ENCODE results near the gene RBM19. TPM values are rescaled to one million over a fixed set of nuclear protein-coding genes. Genes with fewer than 3 reads are reported as not detected.

RBM19 gene
- total RNA-seq, 1 experiment from 2014 or later, result 61.7 TPM

GRCh38 chr12:113941208-113941486 lies 25.0 kb downstream of the RBM19 start:
- Histone ChIP-seq H3K36me3 (ENCODE audit: low read depth, low read length) (peaks cover 45% of the 10 kb centered on the region), H3K9ac (ENCODE audit: low read length) (no peak overlapping the region), H3K9me2 (replicated peaks; ENCODE audit: low read length) (no peaks in the 10 kb centered on the region), H3K27me3 (ENCODE audit: low read length) (no peaks in the 10 kb centered on the region), H3K79me2 (ENCODE audit: low read length) (no peaks in the 10 kb centered on the region), H3K9me3 (ENCODE audit: low read length) (no peaks in the 10 kb centered on the region), H3F3A (ENCODE audit: low read length, unreplicated experiment) (no peaks in the 10 kb centered on the region), H3K4me3 (ENCODE audit: low read length) (no peak overlapping the region), H3K4me1 (ENCODE audit: insufficient read depth, low read length) (no peaks in the 10 kb centered on the region), H4K20me1 (ENCODE audit: low read length) (no peaks in the 10 kb centered on the region), H2AFZ (ENCODE audit: low read length) (no peak overlapping the region), H3K27ac (ENCODE audit: low read length) (no peak overlapping the region), H3K4me2 (ENCODE audit: low read length) (no peak overlapping the region)
- no TSS peak for BruUV-seq (replicated peaks)
- no peak for ATAC-seq
- ChIA-PET POLR2A (ENCODE audit: unreplicated experiment) (interaction anchor here (0.6 kb wide), 1 partner anchor 872 kb away, joined by 3 read pairs; no protein-coding TSS in a partner anchor), CTCF (no interaction called here)
- intact Hi-C loops (cut with micrococcal nuclease), result no loop called here
- DNase-seq, result no peak
- TF ChIP-seq EZH2 (IDR thresholded peaks at IDR 0.05; ENCODE audit: low read length, unreplicated experiment) (no peak), EZH2phosphoT487 (IDR thresholded peaks at IDR 0.05; ENCODE audit: borderline replicate concordance, low read length) (no peak), CTCF (conservative IDR thresholded peaks at IDR 0.05; ENCODE audit: low read depth, low read length) (no peak)

- no peak; the same call in 1 of the 2 replicates for ATAC-seq
- Histone ChIP-seq H4K20me1 (ENCODE audit: low read length) (no peaks in the 10 kb centered on the region), H3K79me2 (ENCODE audit: low read length) (no peaks in the 10 kb centered on the region), H3K4me2 (ENCODE audit: low read length) (no peak overlapping the region), H3K36me3 (ENCODE audit: low read depth, low read length) (peaks cover 42% of the 10 kb centered on the region), H3K27ac (ENCODE audit: low read length) (no peak overlapping the region), H3K9me3 (ENCODE audit: low read length) (no peaks in the 10 kb centered on the region), H2AFZ (ENCODE audit: low read length) (no peak overlapping the region), H3K4me3 (ENCODE audit: low read length) (no peak overlapping the region), H3K9ac (ENCODE audit: low read length) (no peak overlapping the region), H3K9me2 (replicated peaks; ENCODE audit: low read length) (no peaks in the 10 kb centered on the region), H3K4me1 (ENCODE audit: insufficient read depth, low read length) (no peaks in the 10 kb centered on the region), H3K27me3 (ENCODE audit: low read length) (no peaks in the 10 kb centered on the region), H3F3A (ENCODE audit: low read length, unreplicated experiment) (no peaks in the 10 kb centered on the region)
- no peak for DNase-seq
- intact Hi-C loops (cut with micrococcal nuclease), result no loop called here
- no peak for TF ChIP-seq CTCF (conservative IDR thresholded peaks at IDR 0.05; ENCODE audit: low read depth, low read length)
- no peak for TF ChIP-seq EZH2 (IDR thresholded peaks at IDR 0.05; ENCODE audit: low read length, unreplicated experiment)
- TF ChIP-seq EZH2phosphoT487 (IDR thresholded peaks at IDR 0.05; ENCODE audit: borderline replicate concordance, low read length), result no peak
- no TSS peak for BruUV-seq (replicated peaks)
- ChIA-PET POLR2A (ENCODE audit: unreplicated experiment) (no interaction called here), CTCF (no interaction called here)
These were observed 25.5 kb downstream of the RBM19 start for GRCh38 chr12:113940357-113941207.

GRCh38 chr12:113939867-113940266 lies 26.3 kb downstream of the RBM19 start:
- no peaks in the 10 kb centered on the region for H3K9me2 ChIP-seq (replicated peaks; ENCODE audit: low read length)
- TF ChIP-seq CTCF (conservative IDR thresholded peaks at IDR 0.05; ENCODE audit: low read depth, low read length) (no peak), EZH2phosphoT487 (IDR thresholded peaks at IDR 0.05; ENCODE audit: borderline replicate concordance, low read length) (no peak), EZH2 (IDR thresholded peaks at IDR 0.05; ENCODE audit: low read length, unreplicated experiment) (no peak)
- no peaks in the 10 kb centered on the region for H4K20me1 ChIP-seq (ENCODE audit: low read length)
- no peaks in the 10 kb centered on the region for H3K27me3 ChIP-seq (ENCODE audit: low read length)
- no peak overlapping the region for H3K4me3 ChIP-seq (ENCODE audit: low read length)
- no TSS peak for BruUV-seq (replicated peaks)
- POLR2A ChIA-PET (ENCODE audit: unreplicated experiment), result no interaction called here
- H3K4me1 ChIP-seq (ENCODE audit: insufficient read depth, low read length), result no peaks in the 10 kb centered on the region
- DNase-seq (no peak), ATAC-seq (no peak)
- H3K36me3 ChIP-seq (ENCODE audit: low read depth, low read length), result peaks cover 35% of the 10 kb centered on the region
- H2AFZ ChIP-seq (ENCODE audit: low read length), result no peak overlapping the region
- H3K79me2 ChIP-seq (ENCODE audit: low read length), result no peaks in the 10 kb centered on the region
- H3K27ac ChIP-seq (ENCODE audit: low read length), result no peak overlapping the region
- no peak overlapping the region for H3K4me2 ChIP-seq (ENCODE audit: low read length)
- no peak overlapping the region for H3K9ac ChIP-seq (ENCODE audit: low read length)
- H3K9me3 ChIP-seq (ENCODE audit: low read length), result no peaks in the 10 kb centered on the region
- CTCF ChIA-PET, result no interaction called here
- no peaks in the 10 kb centered on the region for H3F3A ChIP-seq (ENCODE audit: low read length, unreplicated experiment)
- intact Hi-C loops (cut with micrococcal nuclease), result no loop called here

All from PC-3 (cell line).